Panc1 (cell line): ENCODE results near the gene TFDP1. TPM values are rescaled to one million over a fixed set of nuclear protein-coding genes. Genes with fewer than 3 reads are reported as not detected.
A peak's percentile ranks its signal among the peaks of the same experiment; 100 is the strongest.

Experiments used
- ATAC-seq: fragments of 200-7000 bp; cut with Tn5 transposase; 2 replicates; pipeline ENCODE4 v1.9.1; 2020; ENCODE audit warnings: mild to moderate bottlenecking, moderate library complexity
- BruUV-seq: library from RNA; stranded (reverse); fragments of 400-500 nt; replicated peaks from 2 replicates; lab custom pipeline; 2021; lab: Mats Ljungman, UMichigan
- CTCF ChIA-PET: fragments of 300-600 bp; sonication (Branson Sonifier 250); formaldehyde crosslinking; loops from one replicate; lab custom pipeline; 2022; ENCODE audit warnings: antibody characterized with exemption; lab: Charles Lee
- POLR2A ChIA-PET: fragments of 300-600 bp; sonication (Branson Sonifier 250); formaldehyde crosslinking; loops from one replicate; lab custom pipeline; 2022; ENCODE audit warnings: antibody characterized with exemption; lab: Charles Lee
- DNase-seq: peaks from one replicate; pipeline ENCODE4 v3.0.0-alpha.2; 2010; ENCODE audit warnings: low read depth, low spot score
- H3K27ac ChIP-seq: 2 replicates; pipeline ENCODE4 v1.5.1; 2011; ENCODE audit warnings: mild to moderate bottlenecking, low read length, inconsistent platforms
- H3K27me3 ChIP-seq: fragments of 200-500 bp; sonication (Bioruptor generic); 2 replicates; pipeline ENCODE4 v1.6.0; 2014; ENCODE audit warnings: low read length, inconsistent platforms; ENCODE audit not compliant: control insufficient read depth, insufficient read depth
- H3K36me3 ChIP-seq: fragments of 200-500 bp; sonication (Bioruptor generic); 2 replicates; pipeline ENCODE4 v1.5.1; 2014; ENCODE audit warnings: inconsistent platforms, mild to moderate bottlenecking, low read length, moderate library complexity; ENCODE audit not compliant: control insufficient read depth, insufficient read depth
- H3K4me1 ChIP-seq: 2 replicates; pipeline ENCODE4 v1.5.1; 2011; ENCODE audit warnings: inconsistent platforms, mild to moderate bottlenecking, low read length, moderate library complexity; ENCODE audit not compliant: control insufficient read depth, insufficient read depth
- H3K4me3 ChIP-seq, 2 experiments: 2 replicates each; pipeline ENCODE4 v1.5.1; 2011 to 2012; ENCODE audit warnings: low read depth in 2 of 2, low read length in 2 of 2, mild to moderate bottlenecking in 2 of 2, inconsistent platforms in 1 of 2, moderate library complexity in 1 of 2
- H3K9me3 ChIP-seq: fragments of 200-500 bp; sonication (Bioruptor generic); 2 replicates; pipeline ENCODE4 v1.5.1; 2014; ENCODE audit warnings: low read depth, mild to moderate bottlenecking, inconsistent platforms, low read length, moderate library complexity; ENCODE audit not compliant: control insufficient read depth, insufficient read depth
- CTCF ChIP-seq: fragments of 450-650 bp; IDR thresholded peaks from 2 replicates; pipeline ENCODE4 v1.5.1; 2017; ENCODE audit warnings: mild to moderate bottlenecking
- POLR2AphosphoS5 ChIP-seq: IDR thresholded peaks from 2 replicates; pipeline ENCODE4 v1.6.1; 2012; ENCODE audit warnings: mild to moderate bottlenecking, low read depth, low read length, moderate library complexity
- REST ChIP-seq, 2 experiments: IDR thresholded peaks; 2 replicates each; pipeline ENCODE4 v1.6.1; 2011 to 2012; ENCODE audit warnings: low read depth in 2 of 2, control low read depth in 1 of 2, low read length in 1 of 2, mild to moderate bottlenecking in 1 of 2, moderate library complexity in 1 of 2; ENCODE audit not compliant: insufficient read depth in 1 of 2
- SIN3A ChIP-seq: IDR thresholded peaks from 2 replicates; pipeline ENCODE4 v1.6.1; 2012; ENCODE audit warnings: low read depth, mild to moderate bottlenecking, low read length, moderate library complexity, borderline replicate concordance; ENCODE audit not compliant: insufficient read depth
- TCF7L2 ChIP-seq: IDR thresholded peaks from 2 replicates; pipeline ENCODE4 v1.6.1; 2011; ENCODE audit warnings: mild to moderate bottlenecking, low read depth, low read length, inconsistent platforms
- in situ Hi-C: cut with HindIII; loops from 2 replicates; pipeline ENCODE4 v1.10.0; 2016; ENCODE audit warnings: low sequenced_read_pairs, low pct_unique_long_range_greater_than_20kb
- intact Hi-C: fragments of 100-400 bp; cut with micrococcal nuclease; formaldehyde crosslinking; loops from one replicate; pipeline ENCODE4 v1.10.0; 2022; ENCODE audit not compliant: unreplicated experiment
- total RNA-seq: library from RNA; stranded (reverse); gene quantifications from one replicate; pipeline ENCODE4 v1.2.1, GENCODE V29; 2021; ENCODE audit not compliant: unreplicated experiment

Gene TFDP1
- total RNA-seq, 1 experiment from 2014 or later: 91.6 TPM

- POLR2A ChIA-PET: interaction anchor here (0.6 kb wide), 1 partner anchor 15 kb away, joined by 3 read pairs; no protein-coding TSS in a partner anchor
- H3K36me3 ChIP-seq: no peaks in the 10 kb centered on the region
- no peaks in the 10 kb centered on the region for H3K9me3 ChIP-seq
- H3K4me1 ChIP-seq: no peaks in the 10 kb centered on the region
- H3K27ac ChIP-seq: no peak overlapping the region
- ATAC-seq (no peak), DNase-seq (no peak)
- TF ChIP-seq TCF7L2 (no peak), REST (IDR thresholded peaks at IDR 0.05; ENCODE audit: insufficient read depth in 1 of 2, low read depth in 2 of 2, low read length in 1 of 2) (no peak), POLR2AphosphoS5 (no peak), SIN3A (no peak), CTCF (no peak)
- in situ Hi-C loops (no loop called here), intact Hi-C loops (no loop called here)
- no TSS peak for BruUV-seq
- no peaks in the 10 kb centered on the region for H3K27me3 ChIP-seq
- H3K4me3 ChIP-seq: no peak overlapping the region
- CTCF ChIA-PET: no interaction called here
Observed at GRCh38 chr13:113560645-113561416, 23.7 kb upstream of the TFDP1 start.

- in situ Hi-C loops: no loop called here
- CTCF ChIA-PET: interaction anchor here (0.6 kb wide), 1 partner anchor 264 kb away, joined by 8 read pairs; no protein-coding TSS in a partner anchor
- ATAC-seq: 0 out of 2 replicates have a peak, but pooled peaks have one; percentile 9
- DNase-seq: no peak
- POLR2A ChIA-PET: no interaction called here
- no peaks in the 10 kb centered on the region for H3K9me3 ChIP-seq
- no peaks in the 10 kb centered on the region for H3K36me3 ChIP-seq
- TF ChIP-seq POLR2AphosphoS5 (no peak), SIN3A (no peak), TCF7L2 (no peak), REST (IDR thresholded peaks at IDR 0.05; ENCODE audit: insufficient read depth in 1 of 2, low read depth in 2 of 2, low read length in 1 of 2) (no peak), CTCF (no peak)
- no peaks in the 10 kb centered on the region for H3K27me3 ChIP-seq
- no peak overlapping the region for H3K27ac ChIP-seq
- intact Hi-C loops: no loop called here
- H3K4me1 ChIP-seq: no peaks in the 10 kb centered on the region
- BruUV-seq: no TSS peak
- no peak overlapping the region for H3K4me3 ChIP-seq
Observed at GRCh38 chr13:113561417-113562084, 23.0 kb upstream of the TFDP1 start.
